Left renal pelvis (tissue), 4 donors: ENCODE measurements around the gene CD72. TPM values are rescaled to one million over a fixed set of nuclear protein-coding genes. Genes with fewer than 3 reads are reported as not detected.

Experiments used
- DNase-seq, 4 donors: peaks; one replicate each; pipeline ENCODE4 v3.0.0-alpha.2; 2013; ENCODE audit warnings: low read depth in 4 of 4, low spot score in 3 of 4
- polyA plus RNA-seq, 4 donors: library from polyadenylated mRNA; unstranded; fragments of 120-200 nt; gene quantifications; one replicate each; pipeline ENCODE4 v1.2.1, GENCODE V29; 2013; ENCODE audit not compliant: insufficient read length in 4 of 4

Gene CD72
- 1 to 10 TPM; 1.8 to 3.3 (median 2.2) TPM for polyA plus RNA-seq

GRCh38 chr9:35618325-35618727 is at the start of gene CD72:
CD72 (minus strand) TSS chr9:35618413; CDS start chr9:35618303, 110 bp downstream.
- no peak for DNase-seq

- DNase-seq, result no peak
Measured at GRCh38 chr9:35667939-35668338, 49.7 kb upstream of the CD72 start.

- DNase-seq, result no peak
Measured at GRCh38 chr9:35666549-35666948, 48.3 kb upstream of the CD72 start.

GRCh38 chr9:35666045-35666444 is 47.8 kb upstream of the CD72 start:
- no peak for DNase-seq

- no peak for DNase-seq
Measured at GRCh38 chr9:35665471-35665818, 47.2 kb upstream of the CD72 start.

- DNase-seq, result peak; percentile 57 to 71 (median 70)
Measured at GRCh38 chr9:35664531-35665470, 46.6 kb upstream of the CD72 start, which contains the start of gene ARHGEF39. ARHGEF39 (minus strand) TSS chr9:35665195; CDS start chr9:35665169, 26 bp downstream.

- DNase-seq, result no peak
Measured at GRCh38 chr9:35662437-35662836, 44.2 kb upstream of the CD72 start.

- no peak for DNase-seq
Measured at GRCh38 chr9:35661756-35662350, 43.6 kb upstream of the CD72 start.

- no peak for DNase-seq
Measured at GRCh38 chr9:35660966-35661415, 42.8 kb upstream of the CD72 start.

- DNase-seq, result no peak
Measured at GRCh38 chr9:35659340-35659739, 41.1 kb upstream of the CD72 start.

- no peak for DNase-seq
Measured at GRCh38 chr9:35658968-35659220, 40.7 kb upstream of the CD72 start.

GRCh38 chr9:35658137-35658967 is 40.1 kb upstream of the CD72 start, which contains the start of gene CCDC107:
CCDC107 (plus strand) TSS chr9:35658292; CDS start chr9:35658380, 88 bp downstream.
- peak; percentile 79 to 82 (median 81) for DNase-seq

GRCh38 chr9:35657546-35658136 is 39.4 kb upstream of the CD72 start, which contains the start of gene RMRP:
RMRP (minus strand) TSS chr9:35658019.
- DNase-seq, result peak; percentile 94 to 97 (median 96)

- DNase-seq, result no peak
Measured at GRCh38 chr9:35656831-35657545, 38.8 kb upstream of the CD72 start.

- DNase-seq, result no peak
Measured at GRCh38 chr9:35656348-35656747, 38.1 kb upstream of the CD72 start.

GRCh38 chr9:35653611-35654010 is 35.4 kb upstream of the CD72 start:
- no peak for DNase-seq

GRCh38 chr9:35652829-35653209 is 34.6 kb upstream of the CD72 start:
- no peak for DNase-seq

- no peak for DNase-seq
Measured at GRCh38 chr9:35651956-35652828, 34.0 kb upstream of the CD72 start.
